ENCODE measurements around the gene AP5B1.

Gene AP5B1

GRCh38 chr11:65809496-65809895 is 28.7 kb upstream of the AP5B1 start:
- no peak for DNase-seq (ENCODE audit: low read depth, low spot score)
- no peak for TF ChIP-seq CTCF (IDR thresholded peaks at IDR 0.05; ENCODE audit: low read depth, low read length)

GRCh38 chr11:65808744-65809341 is 28.1 kb upstream of the AP5B1 start:
- TF ChIP-seq CTCF (IDR thresholded peaks at IDR 0.05; ENCODE audit: low read depth, low read length) = no peak
- in situ Hi-C loops (cut with HindIII; ENCODE audit: low sequenced_read_pairs) = no loop called here

More at GRCh38 chr11:65809496-65809895, 28.7 kb upstream of the AP5B1 start:
- H3K4me3 ChIP-seq (ENCODE audit: low read depth, low read length) = no peak overlapping the region
- in situ Hi-C loops (cut with HindIII; ENCODE audit: low sequenced_read_pairs) = no loop called here

GRCh38 chr11:65806979-65807378 is 26.2 kb upstream of the AP5B1 start:
- no peak overlapping the region for H3K4me3 ChIP-seq (ENCODE audit: low read depth, low read length)
- TF ChIP-seq CTCF (IDR thresholded peaks at IDR 0.05; ENCODE audit: low read depth, low read length) = no peak
- DNase-seq (ENCODE audit: low read depth, low spot score) = no peak
- in situ Hi-C loops (cut with HindIII; ENCODE audit: low sequenced_read_pairs) = no loop called here

More at GRCh38 chr11:65808744-65809341, 28.1 kb upstream of the AP5B1 start:
- no peak overlapping the region for H3K4me3 ChIP-seq (ENCODE audit: low read depth, low read length)
- DNase-seq (ENCODE audit: low read depth, low spot score) = no peak

GRCh38 chr11:65803797-65804492 is 23.2 kb upstream of the AP5B1 start:
- no peak for DNase-seq (ENCODE audit: low read depth, low spot score)
- in situ Hi-C loops (cut with HindIII; ENCODE audit: low sequenced_read_pairs) = no loop called here
- no peak overlapping the region for H3K4me3 ChIP-seq (ENCODE audit: low read depth, low read length)
- TF ChIP-seq CTCF (IDR thresholded peaks at IDR 0.05; ENCODE audit: low read depth, low read length) = no peak

- no peak for TF ChIP-seq CTCF (IDR thresholded peaks at IDR 0.05; ENCODE audit: low read depth, low read length)
- in situ Hi-C loops (cut with HindIII; ENCODE audit: low sequenced_read_pairs) = no loop called here
- no peak for DNase-seq (ENCODE audit: low read depth, low spot score)
- H3K4me3 ChIP-seq (ENCODE audit: low read depth, low read length) = no peak overlapping the region
Observed at GRCh38 chr11:65802841-65803240, 22.1 kb upstream of the AP5B1 start.

- in situ Hi-C loops (cut with HindIII; ENCODE audit: low sequenced_read_pairs) = no loop called here
- no peak for TF ChIP-seq CTCF (IDR thresholded peaks at IDR 0.05; ENCODE audit: low read depth, low read length)
- no peak overlapping the region for H3K4me3 ChIP-seq (ENCODE audit: low read depth, low read length)
- no peak for DNase-seq (ENCODE audit: low read depth, low spot score)
Observed at GRCh38 chr11:65801153-65801987, 20.6 kb upstream of the AP5B1 start.

Data from astrocyte of the spinal cord (primary cell).